Stomach smooth muscle (tissue), 2 donors: ENCODE measurements around the gene DRC7.

ENCODE experiments used
- H3K27ac ChIP-seq: one replicate; pipeline ENCODE4 v1.7.0; 2013; ENCODE audit warnings: mild to moderate bottlenecking, low read length, inconsistent platforms
- H3K27me3 ChIP-seq, 2 donors: one replicate each; pipeline ENCODE4 v1.7.0; 2013; ENCODE audit warnings: low read length in 2 of 2; ENCODE audit not compliant: insufficient read depth in 2 of 2, control insufficient read depth in 1 of 2
- H3K36me3 ChIP-seq, 2 donors: one replicate each; pipeline ENCODE4 v1.7.0; 2013; ENCODE audit warnings: low read length in 2 of 2; ENCODE audit not compliant: control insufficient read depth in 2 of 2, insufficient read depth in 2 of 2
- H3K4me1 ChIP-seq: one replicate; pipeline ENCODE4 v1.7.0; 2013; ENCODE audit warnings: low read length; ENCODE audit not compliant: control insufficient read depth, insufficient read depth
- H3K4me3 ChIP-seq, 2 donors: one replicate each; pipeline ENCODE4 v1.7.0; 2013; ENCODE audit warnings: low read length in 2 of 2
- H3K9ac ChIP-seq, 2 donors: one replicate each; pipeline ENCODE4 v1.7.0; 2013; ENCODE audit warnings: low read length in 2 of 2, mild to moderate bottlenecking in 1 of 2
- H3K9me3 ChIP-seq, 2 donors: one replicate each; pipeline ENCODE4 v1.7.0; 2013; ENCODE audit warnings: low read length in 2 of 2; ENCODE audit not compliant: control insufficient read depth in 2 of 2
- donor health status: healthy.
- donor health status: Pancreatic carcinoma.

Gene DRC7, protein sequence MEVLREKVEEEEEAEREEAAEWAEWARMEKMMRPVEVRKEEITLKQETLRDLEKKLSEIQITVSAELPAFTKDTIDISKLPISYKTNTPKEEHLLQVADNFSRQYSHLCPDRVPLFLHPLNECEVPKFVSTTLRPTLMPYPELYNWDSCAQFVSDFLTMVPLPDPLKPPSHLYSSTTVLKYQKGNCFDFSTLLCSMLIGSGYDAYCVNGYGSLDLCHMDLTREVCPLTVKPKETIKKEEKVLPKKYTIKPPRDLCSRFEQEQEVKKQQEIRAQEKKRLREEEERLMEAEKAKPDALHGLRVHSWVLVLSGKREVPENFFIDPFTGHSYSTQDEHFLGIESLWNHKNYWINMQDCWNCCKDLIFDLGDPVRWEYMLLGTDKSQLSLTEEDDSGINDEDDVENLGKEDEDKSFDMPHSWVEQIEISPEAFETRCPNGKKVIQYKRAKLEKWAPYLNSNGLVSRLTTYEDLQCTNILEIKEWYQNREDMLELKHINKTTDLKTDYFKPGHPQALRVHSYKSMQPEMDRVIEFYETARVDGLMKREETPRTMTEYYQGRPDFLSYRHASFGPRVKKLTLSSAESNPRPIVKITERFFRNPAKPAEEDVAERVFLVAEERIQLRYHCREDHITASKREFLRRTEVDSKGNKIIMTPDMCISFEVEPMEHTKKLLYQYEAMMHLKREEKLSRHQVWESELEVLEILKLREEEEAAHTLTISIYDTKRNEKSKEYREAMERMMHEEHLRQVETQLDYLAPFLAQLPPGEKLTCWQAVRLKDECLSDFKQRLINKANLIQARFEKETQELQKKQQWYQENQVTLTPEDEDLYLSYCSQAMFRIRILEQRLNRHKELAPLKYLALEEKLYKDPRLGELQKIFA

DNA sequence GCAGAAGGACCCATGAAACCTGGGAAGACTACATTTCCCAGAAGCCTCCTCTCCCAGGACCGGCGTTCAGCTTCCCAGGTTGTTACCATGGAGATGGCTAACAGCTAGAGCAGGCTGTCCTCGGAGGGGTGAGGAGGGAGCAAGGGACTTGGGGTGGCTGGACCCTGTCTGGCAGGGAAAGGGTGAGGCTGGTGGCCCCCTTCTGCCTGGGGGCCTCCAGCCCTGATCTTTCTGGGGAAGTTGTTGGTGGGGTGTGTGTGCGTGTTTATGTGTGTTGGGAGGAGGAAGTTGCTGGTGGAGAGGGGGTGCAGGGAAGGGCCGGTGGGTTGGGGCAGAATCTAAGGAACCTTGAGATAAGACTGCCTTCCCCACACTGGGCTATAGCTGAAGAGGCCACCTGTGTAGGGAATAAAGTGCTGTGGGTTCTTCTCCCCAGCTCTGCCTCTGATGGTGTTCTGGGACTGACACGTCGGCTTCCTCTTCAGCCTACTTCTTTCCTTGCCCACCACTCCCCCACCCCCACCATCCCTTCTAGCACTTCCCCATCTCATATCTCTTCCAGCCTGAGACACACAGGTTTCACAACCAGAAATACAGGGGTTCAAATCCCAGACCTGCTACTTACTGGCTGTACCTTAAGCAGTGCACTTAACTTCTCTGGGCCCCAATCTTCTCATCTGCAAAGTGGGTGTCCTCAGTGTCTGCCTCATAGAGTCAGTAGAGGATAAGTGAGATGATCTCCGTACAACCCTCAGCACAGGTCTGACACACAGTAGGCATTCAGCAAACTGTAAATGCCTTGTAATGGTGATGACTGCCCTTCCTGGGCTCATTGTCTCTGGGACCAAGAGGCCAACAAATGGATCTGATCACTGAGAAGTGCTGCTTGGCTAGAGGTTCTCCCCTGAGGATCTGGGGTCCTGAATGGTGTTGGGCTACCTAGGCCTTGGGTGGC lies at the start of gene DRC7:
Gene DRC7, plus strand, starts transcription at position 82 of the 955 bp plus-strand sequence. CDS start 3,144 bp downstream, outside the sequence.
- no peaks in the 10 kb centered on the region for H3K4me1 ChIP-seq
- no peaks in the 10 kb centered on the region for H3K36me3 ChIP-seq
- H3K9ac ChIP-seq: no peak within 1 kb of the TSS
- peaks cover 0 to 8% of the 10 kb centered on the region in 2 donors for H3K27me3 ChIP-seq
- H3K4me3 ChIP-seq: peak within 1 kb of the TSS in 1 of 2 donors; percentile 54
- no peak within 1 kb of the TSS for H3K27ac ChIP-seq
- H3K9me3 ChIP-seq: peaks cover 0 to 6% of the 10 kb centered on the region in 2 donors

DNA sequence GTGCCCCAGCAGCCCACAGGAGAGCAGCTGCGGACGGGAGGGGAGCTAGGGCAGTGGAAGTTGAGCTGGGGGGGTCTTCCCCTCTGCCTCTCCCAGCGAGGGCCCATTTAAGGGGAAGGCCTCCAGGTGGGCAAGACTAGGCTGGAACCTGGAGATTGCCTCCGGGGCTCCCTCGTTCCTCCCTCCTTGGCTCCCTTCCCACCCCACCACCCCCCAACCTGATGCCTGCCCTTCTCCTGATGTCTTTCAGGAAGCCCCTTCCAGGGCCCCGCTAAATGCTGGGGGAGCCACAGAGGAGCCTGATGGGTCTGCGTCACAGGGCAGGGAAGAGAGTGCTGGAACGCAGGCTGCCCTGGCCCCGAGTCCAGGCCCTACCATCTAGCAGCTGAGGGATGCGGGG lies 49.4 kb upstream of the DRC7 start:
- peaks cover 4% of the 10 kb centered on the region for H3K4me1 ChIP-seq
- H3K9me3 ChIP-seq: no peaks in the 10 kb centered on the region
- H3K4me3 ChIP-seq: no peak overlapping the region
- H3K9ac ChIP-seq: no peak overlapping the region
- peaks cover 11% of the 10 kb centered on the region in 2 donors for H3K27me3 ChIP-seq
- H3K27ac ChIP-seq: no peak overlapping the region
- no peaks in the 10 kb centered on the region for H3K36me3 ChIP-seq

DNA sequence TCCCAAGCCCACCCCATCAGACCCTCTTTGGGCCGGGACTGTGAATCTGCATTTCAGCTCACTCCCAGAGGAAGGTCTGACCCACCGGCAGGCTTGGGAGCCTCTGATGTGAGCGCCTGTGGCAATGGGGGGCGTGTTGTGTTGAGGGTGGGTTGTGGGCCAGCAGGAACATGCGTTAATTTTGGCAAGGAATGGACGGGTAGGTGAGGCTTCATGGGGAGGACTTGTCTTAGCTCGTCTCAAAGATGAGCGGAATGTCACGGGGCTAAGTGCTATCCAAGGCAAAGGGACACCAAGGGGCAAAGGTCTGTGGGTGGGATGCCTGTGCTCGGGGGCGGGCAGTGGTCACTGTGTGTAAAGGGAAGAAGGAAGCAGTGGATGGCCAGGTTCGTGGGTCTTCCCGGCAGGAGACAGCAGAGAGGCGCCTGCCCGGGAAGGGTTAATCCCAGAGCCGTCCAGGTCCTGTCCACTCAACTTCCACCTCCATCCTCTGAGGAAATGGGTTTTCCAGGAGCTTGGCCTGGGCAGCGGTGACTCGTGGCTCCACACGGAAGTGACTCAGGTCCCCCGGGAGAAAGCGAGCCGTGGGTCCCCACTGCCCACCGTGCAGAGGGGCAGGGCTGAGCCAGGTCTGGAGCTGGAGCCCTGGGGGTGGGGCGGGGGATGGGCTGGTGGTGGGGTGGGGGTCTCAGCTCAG lies 48.8 kb upstream of the DRC7 start:
- Histone ChIP-seq H3K27me3 (peaks cover 11% of the 10 kb centered on the region in 2 donors), H3K27ac (no peak overlapping the region), H3K4me1 (peaks cover 4% of the 10 kb centered on the region), H3K9me3 (no peaks in the 10 kb centered on the region), H3K4me3 (no peak overlapping the region), H3K36me3 (no peaks in the 10 kb centered on the region), H3K9ac (no peak overlapping the region)

DNA sequence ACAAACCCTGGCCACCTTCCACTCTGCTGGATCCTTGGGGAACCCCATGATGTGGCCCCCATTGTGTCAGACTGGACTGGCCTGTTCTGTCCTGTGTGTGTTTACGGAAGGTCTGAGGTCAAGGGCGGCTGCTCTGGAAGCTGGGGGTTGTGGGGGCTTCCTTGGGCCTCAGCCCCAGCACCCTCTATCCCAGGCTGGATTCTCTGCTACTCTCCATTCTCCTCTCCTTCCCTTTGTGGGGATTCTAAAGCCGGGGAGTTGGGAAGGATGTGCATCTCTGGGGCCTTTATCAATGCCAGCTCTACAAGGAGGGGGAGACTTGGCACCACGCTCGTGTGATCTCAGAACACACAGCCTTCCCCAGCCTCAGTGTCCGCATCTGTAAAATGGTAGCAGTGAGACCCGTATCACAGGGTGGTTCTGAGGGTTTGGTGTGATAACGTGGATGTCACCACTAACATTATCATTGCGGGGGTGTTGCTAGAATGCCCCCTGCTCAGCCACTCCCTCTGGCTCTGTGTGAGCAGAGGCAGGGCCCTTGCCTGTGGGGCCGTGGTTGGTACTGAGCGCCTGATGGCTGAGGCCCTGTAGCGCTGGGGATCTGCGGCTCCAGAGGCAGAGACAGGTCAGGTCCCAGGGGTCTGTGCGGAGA lies 48.1 kb upstream of the DRC7 start:
- Histone ChIP-seq H3K36me3 (no peaks in the 10 kb centered on the region), H3K9me3 (no peaks in the 10 kb centered on the region), H3K4me3 (no peak overlapping the region), H3K27ac (no peak overlapping the region), H3K27me3 (peaks cover 11 to 15% of the 10 kb centered on the region in 2 donors), H3K9ac (no peak overlapping the region), H3K4me1 (peaks cover 4% of the 10 kb centered on the region)

DNA sequence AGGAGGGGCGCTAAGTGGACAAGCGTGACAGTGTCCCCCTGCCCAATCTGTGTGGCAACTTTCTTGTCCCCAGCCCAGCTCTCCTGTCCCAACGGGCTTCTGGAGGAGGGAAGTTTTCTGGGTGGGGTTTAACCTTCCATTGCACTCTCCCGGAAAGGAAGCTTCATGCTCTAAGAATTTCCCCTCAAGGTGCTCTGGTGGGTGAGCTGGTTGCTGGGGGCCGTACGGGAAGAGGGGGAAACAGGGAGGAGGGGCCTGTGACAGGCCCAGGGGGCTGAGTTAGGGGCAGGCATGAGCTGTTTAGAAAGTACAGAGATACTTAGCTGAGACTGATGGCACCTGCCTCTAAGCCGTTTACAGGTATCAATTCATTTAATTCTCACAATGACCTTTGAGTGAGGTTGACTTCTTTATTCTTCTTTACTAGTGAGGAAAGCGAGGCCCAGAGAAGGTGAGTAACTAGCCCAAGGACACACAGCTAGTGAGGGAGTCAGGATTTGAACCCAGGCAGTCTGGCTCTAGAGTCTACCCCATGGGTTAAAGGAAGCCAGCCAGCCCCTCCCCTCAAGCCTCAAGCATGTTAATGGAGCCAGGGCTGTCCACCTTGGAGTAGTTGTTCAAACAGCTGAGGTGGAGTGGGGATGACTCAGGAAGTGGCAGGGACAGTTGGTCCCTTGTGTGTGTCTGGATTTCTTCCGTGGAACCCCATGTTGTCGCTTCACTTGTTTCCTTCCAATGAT lies 47.3 kb upstream of the DRC7 start:
- Histone ChIP-seq H3K9ac (no peak overlapping the region), H3K9me3 (no peaks in the 10 kb centered on the region), H3K4me3 (no peak overlapping the region), H3K36me3 (no peaks in the 10 kb centered on the region), H3K27me3 (peaks cover 11 to 15% of the 10 kb centered on the region in 2 donors), H3K4me1 (peaks cover 4% of the 10 kb centered on the region), H3K27ac (peak overlapping the region; percentile 18)

DNA sequence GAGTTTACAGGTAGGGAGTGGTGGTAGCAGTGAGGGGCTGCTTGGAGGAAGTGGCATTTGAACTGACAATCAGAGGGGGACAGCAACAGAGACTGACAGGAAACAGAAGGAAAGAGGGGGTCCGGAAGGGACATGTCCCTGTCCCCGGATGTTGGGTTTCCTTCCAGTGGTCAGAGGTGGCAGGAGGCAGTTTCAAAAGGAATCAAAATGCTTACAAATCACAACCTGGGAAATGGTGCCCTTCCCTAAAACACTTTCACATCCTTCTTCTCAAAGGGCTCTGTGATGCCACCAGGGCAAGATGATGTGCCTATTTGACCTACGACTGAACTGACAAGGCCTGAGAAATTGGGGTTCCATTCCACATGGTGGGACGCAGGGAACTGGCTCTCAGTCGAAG lies 46.5 kb upstream of the DRC7 start:
- no peak overlapping the region for H3K27ac ChIP-seq
- H3K9me3 ChIP-seq: no peaks in the 10 kb centered on the region
- no peak overlapping the region for H3K9ac ChIP-seq
- H3K27me3 ChIP-seq: peaks cover 11 to 15% of the 10 kb centered on the region in 2 donors
- H3K36me3 ChIP-seq: no peaks in the 10 kb centered on the region
- peaks cover 4% of the 10 kb centered on the region for H3K4me1 ChIP-seq
- H3K4me3 ChIP-seq: no peak overlapping the region

DNA sequence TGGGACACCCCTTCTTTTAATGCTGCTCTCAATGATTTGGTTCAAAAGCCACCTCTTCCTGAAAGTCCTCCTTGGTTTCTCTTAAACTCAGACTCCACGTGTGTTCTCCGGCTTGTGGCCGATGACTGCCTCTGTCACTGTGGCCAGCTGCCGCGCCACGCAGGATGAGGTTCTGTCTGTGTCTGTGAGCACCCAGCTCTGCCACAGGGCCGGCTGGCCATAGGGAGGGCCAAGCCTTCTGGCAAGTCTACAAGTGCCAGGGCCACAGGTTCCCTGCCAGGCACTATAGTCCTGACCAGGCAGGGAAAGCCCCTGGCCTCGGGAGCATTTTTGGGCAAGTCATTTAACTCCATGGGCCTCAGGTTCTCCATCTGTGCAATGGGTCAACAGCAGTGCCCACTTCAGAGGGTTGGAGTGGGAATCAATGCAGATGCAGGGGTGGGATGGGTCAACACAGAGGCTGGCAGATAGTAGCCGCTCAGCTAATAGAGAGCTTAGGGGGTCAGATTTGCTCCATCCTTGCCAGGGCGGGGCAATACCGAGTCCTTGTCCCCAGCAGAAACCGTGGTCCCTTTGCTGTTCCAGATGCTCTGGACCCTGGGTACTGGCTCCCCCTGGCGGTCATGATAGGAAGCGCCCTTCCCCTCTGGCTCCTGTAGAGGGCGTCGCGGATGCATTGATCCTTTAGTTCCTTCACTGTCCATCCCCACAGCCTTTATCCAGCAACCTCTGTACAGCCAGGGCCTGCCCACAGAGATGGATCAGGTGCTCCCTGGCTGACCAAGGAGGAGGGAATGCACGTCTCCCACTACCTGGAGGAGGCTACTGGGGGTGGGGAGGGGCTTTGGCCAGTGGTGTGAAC lies 45.8 kb upstream of the DRC7 start:
- Histone ChIP-seq H3K4me1 (peaks cover 4% of the 10 kb centered on the region), H3K36me3 (no peaks in the 10 kb centered on the region), H3K27ac (no peak overlapping the region), H3K9ac (no peak overlapping the region), H3K27me3 (peaks cover 11 to 15% of the 10 kb centered on the region in 2 donors), H3K4me3 (no peak overlapping the region), H3K9me3 (no peaks in the 10 kb centered on the region)

DNA sequence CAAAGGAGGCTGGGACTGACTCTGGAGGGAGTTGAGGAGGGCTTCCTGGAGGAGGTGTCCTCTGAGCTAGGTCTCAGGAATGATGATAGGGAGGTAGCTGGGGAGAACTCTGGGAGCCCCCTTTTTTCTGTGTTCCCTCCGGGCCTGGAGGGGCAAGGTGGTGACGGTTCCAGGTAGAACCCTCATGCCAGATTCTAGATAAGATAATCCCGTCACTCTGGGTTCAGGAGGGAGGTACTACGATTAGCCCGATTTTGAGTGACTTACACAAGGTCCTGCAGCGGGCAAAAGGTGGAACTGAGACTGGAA lies 45.2 kb upstream of the DRC7 start:
- H3K4me3 ChIP-seq: no peak overlapping the region
- peaks cover 11 to 15% of the 10 kb centered on the region in 2 donors for H3K27me3 ChIP-seq
- H3K4me1 ChIP-seq: peaks cover 4% of the 10 kb centered on the region
- no peak overlapping the region for H3K27ac ChIP-seq
- no peaks in the 10 kb centered on the region for H3K36me3 ChIP-seq
- no peaks in the 10 kb centered on the region for H3K9me3 ChIP-seq
- no peak overlapping the region for H3K9ac ChIP-seq
